Measurements from ENCODE around the gene CCR3. TPM values are rescaled to one million over a fixed set of nuclear protein-coding genes. Genes with fewer than 3 reads are reported as not detected.

The CCR3 gene
- total RNA-seq, 1 donor from 2014 or later: not detected

- Mint-ChIP-seq H3K4me3 (no peak overlapping the region), H3K27me3 (ENCODE audit: low read depth) (peaks cover 33% of the 10 kb centered on the region), H3K27ac (no peak overlapping the region), H3K9me3 (no peaks in the 10 kb centered on the region), H3K4me1 (no peaks in the 10 kb centered on the region), H3K36me3 (no peaks in the 10 kb centered on the region)
- DNase-seq (ENCODE audit: low spot score in 2 of 2, unreplicated experiment in 2 of 2): no peak
- no peak for TF ChIP-seq CTCF (IDR thresholded peaks at IDR 0.05; ENCODE audit: unreplicated experiment)
These were observed 1.3 kb downstream of the CCR3 start for GRCh38 chr3:46243560-46243959.

- H3K36me3 Mint-ChIP-seq: no peaks in the 10 kb centered on the region
- H3K4me3 Mint-ChIP-seq: no peak overlapping the region
- H3K27me3 Mint-ChIP-seq (ENCODE audit: low read depth): peaks cover 24% of the 10 kb centered on the region
These were observed 2.9 kb downstream of the CCR3 start for GRCh38 chr3:46245146-46245545.

GRCh38 chr3:46252980-46253379 is 10.7 kb downstream of the CCR3 start:
- DNase-seq (ENCODE audit: low spot score in 2 of 2, unreplicated experiment in 2 of 2): no peak
- Mint-ChIP-seq H3K4me3 (no peak overlapping the region), H3K9me3 (no peaks in the 10 kb centered on the region), H3K27ac (no peak overlapping the region), H3K36me3 (no peaks in the 10 kb centered on the region), H3K4me1 (no peaks in the 10 kb centered on the region), H3K27me3 (ENCODE audit: low read depth) (peaks cover 47% of the 10 kb centered on the region)
- TF ChIP-seq CTCF (IDR thresholded peaks at IDR 0.05; ENCODE audit: unreplicated experiment): no peak

More at GRCh38 chr3:46245146-46245545, 2.9 kb downstream of the CCR3 start:
- no peaks in the 10 kb centered on the region for H3K9me3 Mint-ChIP-seq
- no peak for DNase-seq (ENCODE audit: low spot score in 2 of 2, unreplicated experiment in 2 of 2)
- no peaks in the 10 kb centered on the region for H3K4me1 Mint-ChIP-seq
- no peak for TF ChIP-seq CTCF (IDR thresholded peaks at IDR 0.05; ENCODE audit: unreplicated experiment)
- no peak overlapping the region for H3K27ac Mint-ChIP-seq

GRCh38 chr3:46258525-46258924 is 16.3 kb downstream of the CCR3 start:
- Mint-ChIP-seq H3K27ac (no peak overlapping the region), H3K4me1 (no peaks in the 10 kb centered on the region), H3K4me3 (no peak overlapping the region), H3K9me3 (peaks cover 10% of the 10 kb centered on the region), H3K27me3 (ENCODE audit: low read depth) (peaks cover 47% of the 10 kb centered on the region), H3K36me3 (no peaks in the 10 kb centered on the region)
- TF ChIP-seq CTCF (IDR thresholded peaks at IDR 0.05; ENCODE audit: unreplicated experiment): no peak
- DNase-seq (ENCODE audit: low spot score in 2 of 2, unreplicated experiment in 2 of 2): no peak

- peaks cover 29% of the 10 kb centered on the region for H3K27me3 Mint-ChIP-seq (ENCODE audit: low read depth)
- DNase-seq (ENCODE audit: low spot score in 2 of 2, unreplicated experiment in 2 of 2): no peak
- H3K4me1 Mint-ChIP-seq: no peaks in the 10 kb centered on the region
- no peaks in the 10 kb centered on the region for H3K36me3 Mint-ChIP-seq
- TF ChIP-seq CTCF (IDR thresholded peaks at IDR 0.05; ENCODE audit: unreplicated experiment): no peak
- H3K27ac Mint-ChIP-seq: no peak overlapping the region
- H3K9me3 Mint-ChIP-seq: peaks cover 10% of the 10 kb centered on the region
- H3K4me3 Mint-ChIP-seq: no peak overlapping the region
These were observed 19.8 kb downstream of the CCR3 start for GRCh38 chr3:46261926-46262594.
